HFFc6 (cell line): ENCODE data around the gene CELF2. TPM values are rescaled to one million over a fixed set of nuclear protein-coding genes. Genes with fewer than 3 reads are reported as not detected.

Source experiments
- DNase-seq: peaks from one replicate; pipeline ENCODE4 v3.0.0-alpha.2; 2018
- H3K27ac Mint-ChIP-seq: 2 replicates; pipeline ENCODE4 v1.8.0; 2020; ENCODE audit warnings: mild to moderate bottlenecking, mixed read lengths
- H3K27me3 Mint-ChIP-seq: 2 replicates; pipeline ENCODE4 v1.8.0; 2021; ENCODE audit warnings: mild to moderate bottlenecking, moderate library complexity, mixed read lengths; ENCODE audit not compliant: insufficient read depth
- H3K36me3 Mint-ChIP-seq: 2 replicates; pipeline ENCODE4 v1.8.0; 2021; ENCODE audit warnings: low read depth, mixed read lengths
- H3K4me1 Mint-ChIP-seq: 2 replicates; pipeline ENCODE4 v1.8.0; 2020; ENCODE audit warnings: low read depth, mixed read lengths
- H3K4me3 Mint-ChIP-seq: 2 replicates; pipeline ENCODE4 v1.8.0; 2020; ENCODE audit warnings: mild to moderate bottlenecking, moderate library complexity, mixed read lengths
- H3K9me3 Mint-ChIP-seq: 2 replicates; pipeline ENCODE4 v1.8.0; 2020; ENCODE audit warnings: mild to moderate bottlenecking, mixed read lengths
- total RNA-seq, 6 experiments: library from RNA; stranded (reverse); fragmentation: NEBNext Ultra II Directional; extraction: Animal tissue kit (Norgen Biotek cat#: 25700); gene quantifications; 2 replicates in 1 of 6; 3 replicates in 5 of 6; pipeline ENCODE4 v1.2.3, GENCODE V29; 2021
- TF ChIP-seq, protein P1 (sequence below): fragments of 200-600 bp; sonication (generic); IDR thresholded peaks from 2 replicates; pipeline ENCODE4 v1.5.0; 2021; ENCODE audit warnings: antibody characterized with exemption, mild to moderate bottlenecking

The CELF2 gene
- total RNA-seq, 6 experiments from 2014 or later, result 2.7 to 5.2 (median 3.5) TPM

DNA sequence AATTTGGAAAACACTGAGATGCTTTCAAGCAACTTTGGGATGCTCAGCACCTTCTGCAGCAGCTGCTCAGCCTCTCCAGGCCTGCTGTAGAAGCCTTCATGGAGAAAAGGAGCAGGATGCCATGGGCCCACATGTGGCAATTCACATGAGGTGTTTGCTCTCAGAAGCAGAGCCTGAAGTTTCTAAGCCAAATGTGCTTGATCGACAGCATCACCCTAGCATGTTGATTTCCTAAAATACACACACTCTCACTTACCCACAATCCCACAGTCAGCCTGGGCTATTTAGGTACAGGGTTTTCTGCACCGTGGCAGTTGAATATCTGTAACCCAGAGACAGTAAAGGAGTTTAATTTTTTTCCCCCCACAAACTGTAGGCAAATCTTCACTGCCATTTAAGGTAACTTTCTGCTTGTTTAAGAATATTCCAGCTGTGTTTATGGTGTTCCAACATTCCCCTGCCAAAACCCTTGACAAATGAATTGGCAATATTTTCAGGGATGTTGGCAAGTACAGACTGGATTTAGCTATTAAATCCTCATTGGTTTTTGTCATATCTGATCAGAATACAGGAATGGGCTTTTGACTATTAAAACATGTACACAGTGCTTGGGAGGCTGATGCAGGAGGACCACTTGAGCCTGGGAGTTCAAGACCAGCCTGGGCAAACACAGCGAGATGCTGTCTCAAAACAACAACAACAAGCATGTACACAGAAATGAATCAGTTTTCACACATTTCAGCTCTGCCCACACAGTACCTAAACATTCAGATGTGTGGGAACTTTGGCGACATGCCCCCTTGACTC lies 244.2 kb downstream of the CELF2 start:
- Mint-ChIP-seq H3K36me3 (no peaks in the 10 kb centered on the region), H3K9me3 (peaks cover 11% of the 10 kb centered on the region; the same call in 1 of the 2 replicates), H3K4me3 (no peak overlapping the region), H3K27me3 (no peaks in the 10 kb centered on the region; the same call in 1 of the 2 replicates), H3K4me1 (no peaks in the 10 kb centered on the region), H3K27ac (no peak overlapping the region)
- TF ChIP-seq, protein P1, sequence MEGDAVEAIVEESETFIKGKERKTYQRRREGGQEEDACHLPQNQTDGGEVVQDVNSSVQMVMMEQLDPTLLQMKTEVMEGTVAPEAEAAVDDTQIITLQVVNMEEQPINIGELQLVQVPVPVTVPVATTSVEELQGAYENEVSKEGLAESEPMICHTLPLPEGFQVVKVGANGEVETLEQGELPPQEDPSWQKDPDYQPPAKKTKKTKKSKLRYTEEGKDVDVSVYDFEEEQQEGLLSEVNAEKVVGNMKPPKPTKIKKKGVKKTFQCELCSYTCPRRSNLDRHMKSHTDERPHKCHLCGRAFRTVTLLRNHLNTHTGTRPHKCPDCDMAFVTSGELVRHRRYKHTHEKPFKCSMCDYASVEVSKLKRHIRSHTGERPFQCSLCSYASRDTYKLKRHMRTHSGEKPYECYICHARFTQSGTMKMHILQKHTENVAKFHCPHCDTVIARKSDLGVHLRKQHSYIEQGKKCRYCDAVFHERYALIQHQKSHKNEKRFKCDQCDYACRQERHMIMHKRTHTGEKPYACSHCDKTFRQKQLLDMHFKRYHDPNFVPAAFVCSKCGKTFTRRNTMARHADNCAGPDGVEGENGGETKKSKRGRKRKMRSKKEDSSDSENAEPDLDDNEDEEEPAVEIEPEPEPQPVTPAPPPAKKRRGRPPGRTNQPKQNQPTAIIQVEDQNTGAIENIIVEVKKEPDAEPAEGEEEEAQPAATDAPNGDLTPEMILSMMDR, result no peak
- no peak for DNase-seq

DNA sequence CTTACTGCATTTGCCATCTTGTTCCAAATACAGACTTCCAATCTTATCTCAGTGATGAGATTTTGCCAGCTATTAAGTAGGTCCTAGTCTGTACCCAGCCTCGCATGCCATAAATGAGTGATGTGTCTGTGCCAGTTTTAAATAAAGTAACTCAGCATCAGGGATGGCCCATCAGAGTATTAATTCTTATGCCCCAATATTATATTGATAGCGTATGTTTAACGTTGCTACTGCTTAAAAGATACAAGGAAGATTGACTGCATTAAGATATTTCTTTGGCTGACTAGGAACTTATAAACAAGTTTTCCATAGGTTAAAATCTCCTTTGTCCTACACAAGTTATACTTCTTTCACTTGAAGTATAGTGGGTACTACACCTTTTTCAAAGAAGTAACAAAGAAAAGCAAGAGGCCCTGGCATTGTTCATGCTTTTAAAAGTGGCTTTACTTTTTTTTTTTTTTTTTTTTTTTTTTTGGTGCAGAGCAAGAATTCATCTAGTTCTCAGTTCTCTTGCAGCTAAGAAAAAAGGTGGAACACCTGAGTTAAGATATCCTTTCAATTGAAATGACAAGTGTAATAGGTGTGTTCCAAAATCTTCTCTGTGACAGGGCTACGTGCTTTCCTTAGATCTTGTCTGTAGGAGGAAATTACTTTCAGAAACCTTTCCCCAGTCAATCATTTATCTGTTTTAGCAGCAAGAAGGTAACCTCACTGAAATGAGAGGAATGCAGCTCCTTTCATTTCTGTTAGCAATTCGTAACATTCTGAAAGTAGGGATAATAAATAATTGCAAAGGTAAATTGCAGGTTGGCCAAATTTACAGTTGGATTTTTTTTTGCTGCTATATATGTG lies 245.0 kb downstream of the CELF2 start:
- Mint-ChIP-seq H3K4me1 (no peaks in the 10 kb centered on the region), H3K36me3 (no peaks in the 10 kb centered on the region), H3K4me3 (no peak overlapping the region), H3K27me3 (no peaks in the 10 kb centered on the region; the same call in 1 of the 2 replicates), H3K27ac (no peak overlapping the region), H3K9me3 (peaks cover 4% of the 10 kb centered on the region; the same call in 1 of the 2 replicates)
- no peak for DNase-seq
- TF ChIP-seq, protein P1, result no peak

DNA sequence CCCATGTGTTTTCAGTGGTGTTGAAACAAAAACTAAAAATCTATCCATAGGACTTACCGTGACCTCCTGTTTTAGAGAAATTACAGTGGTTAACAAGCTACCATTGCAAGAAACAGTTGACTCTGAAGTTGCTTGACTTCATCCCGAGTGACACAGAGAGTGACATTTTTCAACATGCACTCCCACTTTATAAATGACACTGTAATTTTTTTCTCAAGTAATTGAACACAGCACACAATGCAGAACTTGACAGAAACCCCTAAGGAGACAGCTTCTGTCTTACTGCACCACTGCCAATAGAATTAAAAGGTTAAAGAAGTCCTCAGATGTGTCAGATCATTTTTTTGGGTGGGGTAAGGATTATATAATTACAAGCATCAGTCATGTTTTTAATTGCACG lies 246.1 kb downstream of the CELF2 start:
- Mint-ChIP-seq H3K27ac (no peak overlapping the region), H3K27me3 (no peaks in the 10 kb centered on the region; the same call in 1 of the 2 replicates), H3K9me3 (no peaks in the 10 kb centered on the region), H3K36me3 (no peaks in the 10 kb centered on the region), H3K4me3 (no peak overlapping the region), H3K4me1 (no peaks in the 10 kb centered on the region)
- DNase-seq, result no peak
- TF ChIP-seq, protein P1, result no peak

DNA sequence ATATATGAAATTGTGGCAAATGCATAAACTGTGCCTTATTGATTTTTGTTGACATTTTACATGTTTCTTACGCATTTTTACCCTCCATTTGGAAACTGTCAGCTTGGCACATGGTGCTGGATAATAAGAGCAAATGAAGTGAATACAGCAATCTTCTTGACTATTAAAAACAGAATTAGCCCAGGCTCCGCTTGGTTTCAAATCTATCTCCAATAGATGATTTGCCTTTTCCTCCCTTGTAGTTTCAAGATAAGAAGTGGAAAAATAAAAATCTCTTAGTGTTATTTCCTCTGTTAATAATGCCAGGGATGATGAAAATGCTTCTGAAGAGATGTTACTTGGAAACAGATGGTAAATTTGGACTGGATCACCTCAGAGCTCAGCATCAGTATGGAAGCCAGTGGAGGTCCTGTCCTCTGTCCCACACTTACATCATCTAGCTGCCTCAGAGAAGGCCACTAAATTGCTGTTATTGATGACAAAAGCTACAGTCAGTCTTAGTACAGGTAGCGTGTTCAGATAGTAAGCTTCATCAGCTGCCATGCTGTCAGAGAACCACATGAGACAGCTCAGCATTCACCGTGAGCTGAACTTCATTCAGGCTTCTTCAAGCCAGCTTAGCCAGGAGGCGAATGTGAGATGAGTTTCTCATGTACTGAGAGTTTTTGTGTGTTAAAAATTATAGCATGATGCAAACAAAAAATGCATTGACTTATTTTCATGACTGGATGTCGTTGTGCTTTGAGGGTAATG lies 246.8 kb downstream of the CELF2 start:
- no peak for DNase-seq
- H3K27ac Mint-ChIP-seq, result no peak overlapping the region
- no peaks in the 10 kb centered on the region for H3K9me3 Mint-ChIP-seq
- TF ChIP-seq, protein P1, result no peak
- H3K27me3 Mint-ChIP-seq, result no peaks in the 10 kb centered on the region; the same call in 1 of the 2 replicates
- H3K4me1 Mint-ChIP-seq, result no peaks in the 10 kb centered on the region
- H3K36me3 Mint-ChIP-seq, result no peaks in the 10 kb centered on the region
- no peak overlapping the region for H3K4me3 Mint-ChIP-seq

DNA sequence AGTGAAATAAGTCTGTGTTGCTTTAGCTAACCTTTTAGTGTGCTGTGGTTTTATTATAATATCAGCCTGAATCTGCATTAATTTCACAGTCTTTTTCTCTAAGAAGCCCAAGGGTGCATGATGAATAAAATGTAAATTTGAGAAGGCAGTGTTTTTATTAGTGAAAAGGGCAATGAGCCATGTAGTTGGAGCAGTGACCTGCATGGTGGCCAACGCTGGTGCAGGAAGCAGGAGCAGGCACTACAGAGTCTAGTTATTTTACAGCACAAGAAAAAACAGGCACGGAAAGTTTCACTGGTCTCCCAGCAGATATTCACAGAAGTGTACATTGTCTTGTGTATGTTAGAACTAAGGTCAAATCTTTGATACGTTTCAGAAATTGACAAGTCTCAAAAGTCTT lies 247.8 kb downstream of the CELF2 start:
- TF ChIP-seq, protein P1, result no peak
- H3K4me3 Mint-ChIP-seq, result no peak overlapping the region
- H3K27me3 Mint-ChIP-seq, result no peaks in the 10 kb centered on the region; the same call in 1 of the 2 replicates
- H3K27ac Mint-ChIP-seq, result no peak overlapping the region
- H3K9me3 Mint-ChIP-seq, result no peaks in the 10 kb centered on the region
- H3K36me3 Mint-ChIP-seq, result no peaks in the 10 kb centered on the region
- no peak for DNase-seq
- H3K4me1 Mint-ChIP-seq, result no peaks in the 10 kb centered on the region
